Nephron progenitor cell (in vitro differentiated cells): ENCODE measurements around the gene ABTB2.

ENCODE experiments used
- DNase-seq: peaks from one replicate; pipeline ENCODE4 v3.0.0; 2021
- H3K27ac Mint-ChIP-seq: 2 replicates; pipeline ENCODE4 v1.8.0; 2021; ENCODE audit warnings: mild to moderate bottlenecking, moderate library complexity, mixed read lengths
- H3K27me3 Mint-ChIP-seq: 2 replicates; pipeline ENCODE4 v1.8.0; 2021; ENCODE audit warnings: mild to moderate bottlenecking, low read depth, mixed read lengths; ENCODE audit not compliant: poor library complexity
- H3K36me3 Mint-ChIP-seq: 2 replicates; pipeline ENCODE4 v1.8.0; 2021; ENCODE audit warnings: low read depth, mixed read lengths
- H3K4me1 Mint-ChIP-seq: 2 replicates; pipeline ENCODE4 v1.8.0; 2021; ENCODE audit warnings: mixed read lengths
- H3K4me3 Mint-ChIP-seq: 2 replicates; pipeline ENCODE4 v1.8.0; 2021; ENCODE audit warnings: mild to moderate bottlenecking, moderate library complexity, mixed read lengths
- H3K9me3 Mint-ChIP-seq: 2 replicates; pipeline ENCODE4 v1.8.0; 2021; ENCODE audit warnings: mild to moderate bottlenecking, moderate library complexity, mixed read lengths
- CTCF ChIP-seq: fragments of 200-600 bp; sonication (generic); IDR thresholded peaks from 2 replicates; pipeline ENCODE4 v1.5.0; 2021; ENCODE audit warnings: antibody characterized with exemption

ABTB2 gene

GRCh38 chr11:34324466-34324865 is 33.3 kb downstream of the ABTB2 start:
- no peak overlapping the region for H3K4me3 Mint-ChIP-seq
- no peak for DNase-seq
- H3K27me3 Mint-ChIP-seq = peaks cover 55% of the 10 kb centered on the region
- H3K9me3 Mint-ChIP-seq = no peaks in the 10 kb centered on the region
- H3K27ac Mint-ChIP-seq = no peak overlapping the region
- no peaks in the 10 kb centered on the region for H3K36me3 Mint-ChIP-seq
- H3K4me1 Mint-ChIP-seq = no peaks in the 10 kb centered on the region
- no peak for TF ChIP-seq CTCF

GRCh38 chr11:34323601-34324000 is 34.2 kb downstream of the ABTB2 start:
- TF ChIP-seq CTCF = no peak
- Mint-ChIP-seq H3K27ac (no peak overlapping the region), H3K4me3 (no peak overlapping the region), H3K36me3 (no peaks in the 10 kb centered on the region), H3K4me1 (no peaks in the 10 kb centered on the region), H3K9me3 (no peaks in the 10 kb centered on the region), H3K27me3 (peaks cover 47% of the 10 kb centered on the region)
- DNase-seq = no peak

- H3K27me3 Mint-ChIP-seq = peaks cover 48% of the 10 kb centered on the region
- no peak overlapping the region for H3K27ac Mint-ChIP-seq
- no peaks in the 10 kb centered on the region for H3K36me3 Mint-ChIP-seq
- no peak overlapping the region for H3K4me3 Mint-ChIP-seq
- no peaks in the 10 kb centered on the region for H3K9me3 Mint-ChIP-seq
- peaks cover 14% of the 10 kb centered on the region for H3K4me1 Mint-ChIP-seq
- DNase-seq = no peak
- TF ChIP-seq CTCF = no peak
Measured at GRCh38 chr11:34318111-34319037, 39.4 kb downstream of the ABTB2 start.

GRCh38 chr11:34317666-34318065 is 40.1 kb downstream of the ABTB2 start:
- no peak overlapping the region for H3K4me3 Mint-ChIP-seq
- peaks cover 14% of the 10 kb centered on the region for H3K4me1 Mint-ChIP-seq
- H3K36me3 Mint-ChIP-seq = no peaks in the 10 kb centered on the region
- H3K27ac Mint-ChIP-seq = no peak overlapping the region
- no peak for TF ChIP-seq CTCF
- H3K9me3 Mint-ChIP-seq = no peaks in the 10 kb centered on the region
- DNase-seq = no peak
- H3K27me3 Mint-ChIP-seq = peaks cover 50% of the 10 kb centered on the region

- H3K27ac Mint-ChIP-seq = no peak overlapping the region
- no peak for TF ChIP-seq CTCF
Measured at GRCh38 chr11:34317036-34317360, 40.8 kb downstream of the ABTB2 start.

More at GRCh38 chr11:34317036-34317360, 40.8 kb downstream of the ABTB2 start:
- Mint-ChIP-seq H3K27me3 (peaks cover 53% of the 10 kb centered on the region), H3K4me3 (no peak overlapping the region), H3K36me3 (no peaks in the 10 kb centered on the region), H3K4me1 (peaks cover 14% of the 10 kb centered on the region), H3K9me3 (no peaks in the 10 kb centered on the region)
- no peak for DNase-seq
